PC-3 (cell line): ENCODE measurements around the gene HBM. TPM values are rescaled to one million over a fixed set of nuclear protein-coding genes. Genes with fewer than 3 reads are reported as not detected.

Experiments
- ATAC-seq: fragments of 200-7000 bp; cut with Tn5 transposase; 2 replicates; pipeline ENCODE4 v1.9.1; 2020; ENCODE audit warnings: mild to moderate bottlenecking, moderate library complexity
- BruUV-seq: library from RNA; stranded (reverse); fragments of 400-500 nt; replicated peaks from 2 replicates; lab custom pipeline; 2021; lab: Mats Ljungman, UMichigan
- CTCF ChIA-PET: fragments of 300-600 bp; sonication (Branson Sonifier 250); formaldehyde crosslinking; loops from one replicate; lab custom pipeline; 2022; ENCODE audit warnings: antibody characterized with exemption; lab: Charles Lee
- POLR2A ChIA-PET: fragments of 300-600 bp; sonication (Branson Sonifier 250); formaldehyde crosslinking; loops from one replicate; lab custom pipeline; 2022; ENCODE audit warnings: antibody characterized with exemption; ENCODE audit not compliant: unreplicated experiment; lab: Charles Lee
- DNase-seq: peaks from one replicate; pipeline ENCODE4 v3.0.0-alpha.2; 2015
- H2AFZ ChIP-seq: fragments of 300-600 bp; sonication (generic); 2 replicates; pipeline ENCODE4 v1.6.0; 2016; ENCODE audit warnings: antibody characterized with exemption, low read length
- H3F3A ChIP-seq: fragments of 300-600 bp; sonication (generic); one replicate; pipeline ENCODE4 v1.6.0; 2017; ENCODE audit warnings: antibody characterized with exemption, low read length, control low read depth, mild to moderate bottlenecking; ENCODE audit not compliant: unreplicated experiment
- H3K27ac ChIP-seq: fragments of 300-600 bp; sonication (generic); 2 replicates; pipeline ENCODE4 v1.5.1; 2016; ENCODE audit warnings: mild to moderate bottlenecking, low read length
- H3K27me3 ChIP-seq: fragments of 300-600 bp; sonication (generic); 2 replicates; pipeline ENCODE4 v1.6.1; 2016; ENCODE audit warnings: low read length, mixed read lengths
- H3K36me3 ChIP-seq: fragments of 300-600 bp; sonication (generic); 2 replicates; pipeline ENCODE4 v1.6.1; 2016; ENCODE audit warnings: low read depth, mixed run types, low read length, mixed read lengths
- H3K4me1 ChIP-seq: fragments of 300-600 bp; sonication (generic); 2 replicates; pipeline ENCODE4 v1.5.1; 2016; ENCODE audit warnings: low read length; ENCODE audit not compliant: insufficient read depth
- H3K4me2 ChIP-seq: fragments of 300-600 bp; sonication (generic); 2 replicates; pipeline ENCODE4 v1.6.0; 2016; ENCODE audit warnings: low read length
- H3K4me3 ChIP-seq: fragments of 300-600 bp; sonication (generic); 2 replicates; pipeline ENCODE4 v1.5.1; 2016; ENCODE audit warnings: mild to moderate bottlenecking, low read length, mixed read lengths
- H3K79me2 ChIP-seq: fragments of 300-600 bp; sonication (generic); 2 replicates; pipeline ENCODE4 v1.6.1; 2017; ENCODE audit warnings: low read length, mixed read lengths
- H3K9ac ChIP-seq: fragments of 300-600 bp; sonication (generic); 2 replicates; pipeline ENCODE4 v1.6.0; 2016; ENCODE audit warnings: mild to moderate bottlenecking, low read length
- H3K9me2 ChIP-seq: fragments of 300-600 bp; sonication (generic); replicated peaks from 2 replicates; pipeline ENCODE4 v1.6.1; 2016; ENCODE audit warnings: mixed run types, low read length, mixed read lengths
- H3K9me3 ChIP-seq: fragments of 300-600 bp; sonication (generic); 2 replicates; pipeline ENCODE4 v1.6.1; 2016; ENCODE audit warnings: low read length, mixed read lengths
- H4K20me1 ChIP-seq: fragments of 300-600 bp; sonication (generic); 2 replicates; pipeline ENCODE4 v1.6.1; 2016; ENCODE audit warnings: low read length, mixed read lengths
- CTCF ChIP-seq: fragments of 300-600 bp; sonication (generic); conservative IDR thresholded peaks from 2 replicates; pipeline ENCODE4 v1.5.1; 2017; ENCODE audit warnings: antibody characterized with exemption, low read depth, mild to moderate bottlenecking, low read length
- EZH2 ChIP-seq: fragments of 300-600 bp; sonication (generic); IDR thresholded peaks from one replicate; pipeline ENCODE4 v1.6.1; 2017; ENCODE audit warnings: antibody characterized with exemption, mild to moderate bottlenecking, low read length; ENCODE audit not compliant: unreplicated experiment
- EZH2phosphoT487 ChIP-seq: fragments of 300-600 bp; sonication (generic); IDR thresholded peaks from 2 replicates; pipeline ENCODE4 v1.6.1; 2018; ENCODE audit warnings: mild to moderate bottlenecking, antibody characterized with exemption, low read length, borderline replicate concordance
- intact Hi-C: fragments of 100-400 bp; cut with micrococcal nuclease; formaldehyde crosslinking; loops from 2 replicates; pipeline ENCODE4 v1.9.0; 2023
- total RNA-seq: library from RNA; depleted of rRNA; stranded (reverse); fragments of >200 nt; gene quantifications from 2 replicates; pipeline ENCODE4 v1.2.3, GENCODE V29; 2014

The HBM gene
- total RNA-seq, 1 experiment from 2014 or later = not detected

GRCh38 chr16:187330-187729 is 21.6 kb downstream of the HBM start:
- CTCF ChIA-PET = no interaction called here
- BruUV-seq = no TSS peak
- H3K9me2 ChIP-seq = no peaks in the 10 kb centered on the region

GRCh38 chr16:188674-189073 is 22.9 kb downstream of the HBM start:
- Histone ChIP-seq H3K4me1 (no peaks in the 10 kb centered on the region), H2AFZ (no peak overlapping the region), H3K9ac (no peak overlapping the region), H3F3A (no peaks in the 10 kb centered on the region), H3K9me3 (no peaks in the 10 kb centered on the region), H3K36me3 (peaks cover 13% of the 10 kb centered on the region), H3K4me2 (no peak overlapping the region), H3K9me2 (no peaks in the 10 kb centered on the region), H3K4me3 (no peak overlapping the region), H3K27ac (no peak overlapping the region), H4K20me1 (no peaks in the 10 kb centered on the region), H3K27me3 (no peaks in the 10 kb centered on the region), H3K79me2 (no peaks in the 10 kb centered on the region)
- peak; percentile 42; the same call in 1 of the 2 replicates for ATAC-seq
- TF ChIP-seq EZH2 (no peak), CTCF (peak; percentile 44; the same call in 1 of the 2 replicates), EZH2phosphoT487 (no peak)
- BruUV-seq = no TSS peak
- POLR2A ChIA-PET = no interaction called here
- peak; percentile 9 for DNase-seq
- intact Hi-C loops = no loop called here
- CTCF ChIA-PET = no interaction called here

More at GRCh38 chr16:187330-187729, 21.6 kb downstream of the HBM start:
- Histone ChIP-seq H3K4me3 (no peak overlapping the region), H3K36me3 (peaks cover 13% of the 10 kb centered on the region), H3K4me2 (no peak overlapping the region), H4K20me1 (no peaks in the 10 kb centered on the region), H3K27me3 (no peaks in the 10 kb centered on the region), H3K27ac (no peak overlapping the region), H3F3A (no peaks in the 10 kb centered on the region), H3K9ac (no peak overlapping the region), H3K4me1 (no peaks in the 10 kb centered on the region), H3K9me3 (no peaks in the 10 kb centered on the region), H2AFZ (no peak overlapping the region), H3K79me2 (no peaks in the 10 kb centered on the region)
- intact Hi-C loops = no loop called here
- POLR2A ChIA-PET = interaction anchor here (0.7 kb wide), 1 partner anchor 22 kb away, joined by 3 read pairs; no protein-coding TSS in a partner anchor
- ATAC-seq (no peak), DNase-seq (no peak)
- TF ChIP-seq EZH2 (no peak), CTCF (no peak), EZH2phosphoT487 (no peak)

GRCh38 chr16:189604-190186 is 23.9 kb downstream of the HBM start:
- Histone ChIP-seq H3K9me2 (no peaks in the 10 kb centered on the region), H3K4me3 (no peak overlapping the region), H3K9me3 (no peaks in the 10 kb centered on the region), H3K9ac (no peak overlapping the region), H3K79me2 (no peaks in the 10 kb centered on the region), H3K27me3 (no peaks in the 10 kb centered on the region), H3K4me1 (no peaks in the 10 kb centered on the region), H3K36me3 (peaks cover 13% of the 10 kb centered on the region), H4K20me1 (no peaks in the 10 kb centered on the region), H3F3A (no peaks in the 10 kb centered on the region), H2AFZ (no peak overlapping the region), H3K4me2 (no peak overlapping the region), H3K27ac (no peak overlapping the region)
- POLR2A ChIA-PET = no interaction called here
- BruUV-seq = no TSS peak
- TF ChIP-seq EZH2 = no peak
- no peak for TF ChIP-seq EZH2phosphoT487
- no peak for TF ChIP-seq CTCF
- ATAC-seq (no peak), DNase-seq (no peak)
- intact Hi-C loops = no loop called here
- CTCF ChIA-PET = no interaction called here
